GM12865 (cell line): Measurements from ENCODE around the gene FAM222B.

Source experiments
- DNase-seq: peaks from one replicate; pipeline ENCODE4 v3.0.0; 2010; ENCODE audit warnings: low read depth
- H3K4me3 ChIP-seq: 2 replicates; pipeline ENCODE4 v1.5.1; 2011; ENCODE audit warnings: mild to moderate bottlenecking, low read depth, low read length, control low read depth
- TF ChIP-seq, protein P1 (sequence below): IDR thresholded peaks from 2 replicates; pipeline ENCODE4 v1.5.1; 2011; ENCODE audit warnings: low read length, control low read depth, low read depth, inconsistent platforms; ENCODE audit not compliant: insufficient read depth; ENCODE audit errors: missing control alignments

The FAM222B gene

DNA sequence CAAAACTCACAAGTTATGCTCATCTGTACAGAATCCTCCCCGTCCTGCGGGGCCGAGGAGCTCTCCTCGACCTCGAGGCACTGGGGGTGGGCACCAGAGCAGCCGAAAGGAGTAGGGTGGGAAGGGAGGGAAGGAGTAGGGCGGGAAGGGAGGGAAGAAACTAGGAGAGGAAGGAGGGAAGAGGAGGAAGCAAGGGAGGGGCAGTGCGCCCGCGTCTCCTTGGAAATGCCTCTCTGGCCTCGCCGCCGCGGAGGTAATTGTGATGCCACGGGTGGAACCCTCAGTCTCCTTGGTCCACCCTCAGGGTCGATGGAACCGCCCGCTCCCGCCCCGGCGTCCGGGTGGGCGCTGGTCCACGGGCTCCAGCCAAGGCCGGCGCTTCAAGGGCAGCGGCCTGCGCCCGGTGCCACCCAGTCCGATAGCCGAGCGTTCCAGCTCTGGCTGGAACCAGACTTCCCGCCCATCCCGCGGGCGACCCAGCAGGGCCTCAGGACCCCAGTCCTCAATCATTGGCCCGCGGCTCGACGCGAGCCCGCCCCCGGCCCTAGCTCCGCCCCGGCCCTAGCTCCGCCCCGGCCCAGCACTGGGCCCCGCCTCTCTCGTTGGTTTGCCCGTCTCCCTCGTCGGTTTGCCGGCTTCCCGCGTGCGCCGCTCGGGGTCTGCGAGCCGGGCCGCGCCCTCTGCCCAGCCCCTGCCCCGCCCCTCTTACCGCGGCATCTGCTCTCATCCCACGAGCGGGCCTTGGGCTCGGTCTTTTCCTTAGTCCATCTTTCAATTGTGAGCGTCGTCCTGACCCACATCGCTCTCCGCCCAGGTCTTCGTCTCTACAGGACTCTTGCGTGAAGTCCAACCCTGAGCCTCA lies 131.5 kb downstream of the FAM222B start:
- TF ChIP-seq, protein P1, sequence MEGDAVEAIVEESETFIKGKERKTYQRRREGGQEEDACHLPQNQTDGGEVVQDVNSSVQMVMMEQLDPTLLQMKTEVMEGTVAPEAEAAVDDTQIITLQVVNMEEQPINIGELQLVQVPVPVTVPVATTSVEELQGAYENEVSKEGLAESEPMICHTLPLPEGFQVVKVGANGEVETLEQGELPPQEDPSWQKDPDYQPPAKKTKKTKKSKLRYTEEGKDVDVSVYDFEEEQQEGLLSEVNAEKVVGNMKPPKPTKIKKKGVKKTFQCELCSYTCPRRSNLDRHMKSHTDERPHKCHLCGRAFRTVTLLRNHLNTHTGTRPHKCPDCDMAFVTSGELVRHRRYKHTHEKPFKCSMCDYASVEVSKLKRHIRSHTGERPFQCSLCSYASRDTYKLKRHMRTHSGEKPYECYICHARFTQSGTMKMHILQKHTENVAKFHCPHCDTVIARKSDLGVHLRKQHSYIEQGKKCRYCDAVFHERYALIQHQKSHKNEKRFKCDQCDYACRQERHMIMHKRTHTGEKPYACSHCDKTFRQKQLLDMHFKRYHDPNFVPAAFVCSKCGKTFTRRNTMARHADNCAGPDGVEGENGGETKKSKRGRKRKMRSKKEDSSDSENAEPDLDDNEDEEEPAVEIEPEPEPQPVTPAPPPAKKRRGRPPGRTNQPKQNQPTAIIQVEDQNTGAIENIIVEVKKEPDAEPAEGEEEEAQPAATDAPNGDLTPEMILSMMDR = no peak
- peak overlapping the region; percentile 89 for H3K4me3 ChIP-seq
- DNase-seq = peak; percentile 91

DNA sequence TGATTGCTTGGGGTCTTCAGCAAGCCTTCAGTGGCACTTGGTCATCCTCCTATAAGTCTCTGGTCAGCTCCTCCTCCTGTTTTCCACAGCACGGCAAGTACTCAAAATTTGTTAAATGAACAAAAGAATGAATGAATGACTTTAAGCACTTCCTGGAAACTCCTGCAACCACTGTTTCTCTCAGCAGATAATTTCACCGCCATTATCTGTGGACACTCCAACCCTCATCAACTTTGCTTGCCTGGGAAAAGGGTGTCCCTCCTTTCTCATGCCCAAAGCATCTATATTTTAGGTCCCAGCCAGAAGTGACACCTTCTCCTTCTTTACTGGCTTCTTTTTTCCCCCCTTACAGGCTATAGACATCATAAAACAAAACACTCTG lies 135.3 kb downstream of the FAM222B start:
- TF ChIP-seq, protein P1 = no peak
- H3K4me3 ChIP-seq = no peak overlapping the region
- DNase-seq = no peak

DNA sequence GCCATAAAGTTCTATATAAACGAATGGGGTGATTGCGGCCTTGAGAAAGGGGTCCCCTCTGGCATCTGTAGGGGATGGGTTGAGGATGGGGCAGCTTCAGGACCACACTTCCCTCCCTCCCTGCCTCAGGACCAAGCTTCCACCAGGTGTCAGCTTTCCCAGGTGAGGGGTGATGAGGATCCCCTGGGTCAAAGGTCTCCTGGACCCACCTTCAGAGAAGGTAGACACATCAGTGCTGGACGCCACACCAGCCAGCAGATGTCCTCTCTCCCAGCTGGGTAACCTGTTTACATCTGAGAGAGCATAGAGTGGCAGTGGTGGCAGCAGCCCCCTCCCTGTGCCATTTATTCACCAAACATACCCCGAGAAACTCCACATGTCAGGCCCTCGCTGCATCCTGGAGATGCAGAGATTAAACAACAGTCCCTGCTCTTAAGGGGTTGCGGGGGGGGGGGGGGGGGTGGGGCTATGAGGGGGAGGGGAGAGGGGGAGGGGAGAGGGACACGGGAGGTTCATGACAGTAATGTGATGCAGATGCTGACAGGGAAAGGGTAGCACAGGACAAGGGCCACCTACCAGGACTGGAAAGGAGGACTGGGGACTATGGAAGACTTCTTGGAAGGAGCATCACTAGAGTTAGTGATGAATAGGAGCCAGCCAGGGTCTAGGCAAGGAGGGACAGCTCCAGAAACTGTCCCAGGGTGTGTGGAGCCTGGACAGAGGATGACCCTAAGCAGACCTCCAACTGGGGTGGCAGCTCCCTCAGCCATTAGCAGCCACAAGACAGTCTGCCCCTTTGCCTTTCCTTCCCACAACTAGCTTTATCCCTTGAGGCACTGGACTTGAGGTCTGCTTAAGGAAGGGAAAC lies 135.9 kb downstream of the FAM222B start:
- DNase-seq = no peak
- TF ChIP-seq, protein P1 = no peak
- H3K4me3 ChIP-seq = no peak overlapping the region
